ENCODE results near the gene TMEM238. TPM values are rescaled to one million over a fixed set of nuclear protein-coding genes. Genes with fewer than 3 reads are reported as not detected.
A peak's percentile ranks its signal among the peaks of the same experiment; 100 is the strongest.
"Not testable (repeated sequence)": the region's sequence is repeated elsewhere in the genome, so short reads cannot be mapped to it uniquely, and the experiment has no call there.

The TMEM238 gene
- total RNA-seq, 1 experiment from 2014 or later, result 3.5 TPM

DNA sequence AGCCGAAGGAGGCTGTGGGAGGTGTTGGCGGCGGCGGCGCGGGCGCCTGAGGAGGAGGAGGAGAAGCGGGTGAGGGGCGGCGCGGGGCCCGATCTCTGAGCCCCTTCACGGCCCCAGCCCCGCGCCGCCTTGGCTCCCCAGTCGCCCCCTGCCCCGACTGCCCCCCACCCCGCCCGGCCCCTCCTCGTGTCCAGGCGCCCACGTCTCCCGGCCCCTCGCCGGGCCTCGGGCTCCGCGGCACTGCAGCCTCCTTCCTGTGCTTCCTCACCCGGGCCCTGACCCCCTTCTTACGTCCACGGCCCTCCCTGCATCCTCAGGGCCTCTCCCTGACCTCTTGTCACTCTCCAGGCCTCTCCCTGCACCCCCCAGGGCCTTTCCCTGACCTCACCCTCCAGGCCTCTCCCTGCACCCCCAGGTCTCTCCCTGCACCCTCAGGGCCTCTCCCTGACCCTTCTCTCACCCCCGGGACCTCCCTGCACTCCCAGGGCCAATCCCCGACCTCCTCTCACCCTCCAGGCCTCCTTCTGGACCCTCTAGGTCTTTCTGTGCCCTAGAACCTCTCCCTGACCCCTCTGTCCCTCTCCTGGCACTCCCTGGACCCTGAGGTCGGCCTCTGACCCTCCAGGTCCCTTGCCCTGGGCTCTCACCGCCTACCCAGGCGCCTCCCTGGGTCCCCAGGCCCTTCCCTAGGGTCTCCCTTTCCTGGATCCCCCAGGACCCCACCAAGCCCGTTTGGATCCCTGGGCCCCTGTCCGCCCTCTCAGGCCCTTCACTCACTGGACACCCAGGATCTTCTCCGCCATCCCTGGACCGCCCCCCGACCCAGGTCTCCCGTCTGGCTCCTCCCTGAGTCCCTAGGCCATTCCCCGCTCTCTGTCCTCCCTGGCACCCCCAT is 44.0 kb downstream of the TMEM238 start:
- DNase-seq, result peak; percentile 44

DNA sequence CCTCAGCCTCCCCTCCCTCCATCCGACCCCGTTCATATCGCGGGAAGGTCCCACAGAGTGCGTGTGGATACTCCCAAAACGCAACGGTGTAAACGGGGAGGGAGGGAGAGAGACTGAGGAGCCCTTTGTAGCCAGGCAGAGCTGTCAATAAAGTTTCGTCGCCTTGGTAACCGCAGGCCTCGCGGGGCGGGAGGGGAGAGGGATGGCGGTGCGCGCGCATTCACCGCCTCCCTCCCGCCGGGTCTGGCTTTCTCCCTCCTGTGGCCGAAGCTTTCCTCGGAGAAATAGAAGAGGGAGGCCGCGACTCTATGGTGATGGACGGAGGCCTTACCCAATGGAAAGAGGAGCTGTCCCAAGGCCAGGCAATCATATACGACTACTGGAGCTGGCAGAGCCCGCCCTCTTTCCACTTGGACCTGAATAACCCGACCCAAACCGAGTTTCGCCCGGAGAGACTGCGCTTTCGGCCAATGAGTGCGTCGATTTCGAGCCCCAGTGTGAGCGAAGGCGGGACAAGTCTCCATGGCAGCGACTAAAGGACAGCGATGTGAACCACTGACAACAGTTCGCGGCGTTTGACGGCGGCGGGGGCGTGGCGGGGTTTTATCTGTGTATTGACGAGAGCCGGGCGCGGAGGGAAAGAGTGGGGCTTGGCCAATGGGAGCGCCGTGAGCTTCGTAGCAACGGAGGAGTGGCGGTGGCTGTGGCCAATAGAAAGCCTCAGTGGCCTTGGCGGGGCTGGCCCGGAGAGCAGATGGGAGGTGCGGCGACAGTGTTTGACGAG is 44.8 kb downstream of the TMEM238 start, which contains the start of gene KMT5C:
Gene KMT5C, plus strand, starts transcription at position 772 of the 784 bp plus-strand sequence. CDS start 2,061 bp downstream, outside the sequence.
- DNase-seq, result peak; percentile 100
- peak within 1 kb of the TSS; percentile 69 for H3K4me3 ChIP-seq
- H3K27me3 ChIP-seq, result peaks cover 13% of the 10 kb centered on the region

More for the DNA sequence above, 44.0 kb downstream of the TMEM238 start:
- Histone ChIP-seq H3K9me3 (no peaks in the 10 kb centered on the region), H3K4me3 (peak overlapping the region; percentile 69), H3K27me3 (peaks cover 13% of the 10 kb centered on the region), H3K36me3 (peaks cover 9% of the 10 kb centered on the region)

DNA sequence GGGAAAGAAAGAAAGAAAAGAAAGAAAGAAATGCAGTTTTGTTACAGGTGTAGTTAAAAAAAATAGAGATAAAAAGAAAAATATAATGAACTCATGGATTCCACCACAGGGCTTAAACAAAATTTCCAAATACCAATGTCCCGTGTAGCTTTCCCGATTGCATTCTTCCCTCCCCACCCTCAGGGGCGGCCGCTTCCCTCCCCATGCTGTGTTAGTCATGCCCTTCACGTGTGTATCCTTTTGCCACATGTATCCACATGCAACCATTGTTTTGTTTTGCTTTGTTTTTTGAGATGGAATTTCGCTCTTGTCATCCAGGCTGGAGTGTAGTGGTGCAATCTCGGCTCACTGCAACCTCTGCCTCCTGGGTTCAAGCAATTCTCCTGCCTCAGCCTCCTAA is 48.0 kb downstream of the TMEM238 start:
- no peak for DNase-seq
- no peak overlapping the region for H3K4me3 ChIP-seq

More for the DNA sequence above, 44.8 kb downstream of the TMEM238 start, which contains the start of gene KMT5C:
- H3K36me3 ChIP-seq, result peaks cover 9% of the 10 kb centered on the region
- H3K9me3 ChIP-seq, result no peaks in the 10 kb centered on the region

DNA sequence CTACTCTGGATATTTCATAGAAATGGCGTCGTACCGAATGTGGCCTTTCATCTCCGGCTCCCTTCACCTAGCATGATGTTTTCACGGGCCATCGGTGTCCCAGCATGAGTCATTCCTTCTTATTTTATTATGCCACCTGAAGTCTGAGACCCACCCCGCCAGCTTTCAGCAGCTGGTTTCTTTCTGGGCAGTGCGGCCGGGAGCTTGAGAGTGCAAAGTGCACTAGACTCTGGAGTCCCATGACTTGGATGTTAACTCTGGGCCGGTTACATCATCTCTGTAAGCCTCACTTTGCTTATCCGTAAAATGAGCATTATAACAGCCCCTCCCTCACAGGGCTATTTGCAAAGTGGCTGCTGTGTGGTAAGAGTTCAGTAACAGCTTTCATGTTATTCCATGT is 50.2 kb downstream of the TMEM238 start:
- Histone ChIP-seq H3K9me3 (no peaks in the 10 kb centered on the region), H3K4me3 (no peak overlapping the region), H3K27me3 (peaks cover 13% of the 10 kb centered on the region), H3K36me3 (no peaks in the 10 kb centered on the region)
- no peak for DNase-seq

More for the DNA sequence above, 48.0 kb downstream of the TMEM238 start:
- peaks cover 13% of the 10 kb centered on the region for H3K27me3 ChIP-seq
- no peaks in the 10 kb centered on the region for H3K9me3 ChIP-seq
- no peaks in the 10 kb centered on the region for H3K36me3 ChIP-seq

DNA sequence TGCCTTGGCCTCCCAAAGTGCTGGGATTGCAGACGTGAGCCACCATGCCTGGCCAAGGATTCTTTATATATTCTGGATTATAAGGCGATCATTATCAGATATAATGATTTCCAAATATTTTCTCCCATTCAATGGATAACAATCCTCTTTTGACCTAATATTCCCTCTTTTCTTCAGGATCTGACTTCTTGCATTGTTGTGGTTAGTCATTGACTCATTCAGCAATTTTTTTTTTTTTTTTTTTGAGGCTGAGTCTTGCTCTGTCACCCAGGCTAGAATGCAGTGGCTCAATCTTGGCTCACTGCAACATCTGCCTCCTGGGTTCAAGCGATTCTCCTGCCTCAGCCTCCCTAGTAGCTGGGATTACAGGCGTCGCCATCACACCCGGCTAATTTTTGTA is 54.3 kb downstream of the TMEM238 start:
- not testable (repeated sequence) for H3K27me3 ChIP-seq, H3K4me3 ChIP-seq, H3K9me3 ChIP-seq, DNase-seq, H3K36me3 ChIP-seq

Other genes starting within 250 kb of the TMEM238 start
- gene TNNT1, start 235.1 kb downstream of the TMEM238 start, total RNA-seq (2014; rRNA removed; shearing (Covaris generic); ENCODE audit: low replicate concordance), result 1.7 TPM in 1 of 2 replicates, not detected in the other
- not detected in 2 replicates for gene TNNI3, start 226.6 kb downstream of the TMEM238 start, total RNA-seq (2014; rRNA removed; shearing (Covaris generic); ENCODE audit: low replicate concordance)
- 2.7 TPM in 1 of 2 replicates, not detected in the other for gene DNAAF3, start 217.7 kb downstream of the TMEM238 start, total RNA-seq (2014; rRNA removed; shearing (Covaris generic); ENCODE audit: low replicate concordance)
- not detected in 2 replicates for gene SYT5, start 204.0 kb downstream of the TMEM238 start, total RNA-seq (2014; rRNA removed; shearing (Covaris generic); ENCODE audit: low replicate concordance)
- 3.9 and 11.8 TPM in 2 replicates for gene PTPRH, start 174.8 kb downstream of the TMEM238 start, total RNA-seq (2014; rRNA removed; shearing (Covaris generic); ENCODE audit: low replicate concordance)
- gene TMEM86B, start 155.5 kb downstream of the TMEM238 start, total RNA-seq (2014; rRNA removed; shearing (Covaris generic); ENCODE audit: low replicate concordance), result 0.16 TPM in 1 of 2 replicates, not detected in the other
- gene PPP6R1, start 125.3 kb downstream of the TMEM238 start, total RNA-seq (2014; rRNA removed; shearing (Covaris generic); ENCODE audit: low replicate concordance), result 59.5 and 102 TPM in 2 replicates
- gene HSPBP1, start 104.2 kb downstream of the TMEM238 start, total RNA-seq (2014; rRNA removed; shearing (Covaris generic); ENCODE audit: low replicate concordance), result 64.6 and 122 TPM in 2 replicates
- 0.89 TPM in 1 of 2 replicates, not detected in the other for gene BRSK1, start 100.3 kb downstream of the TMEM238 start, total RNA-seq (2014; rRNA removed; shearing (Covaris generic); ENCODE audit: low replicate concordance)
- gene TMEM150B, start 59.0 kb downstream of the TMEM238 start, total RNA-seq (2014; rRNA removed; shearing (Covaris generic); ENCODE audit: low replicate concordance), result not detected in 2 replicates
- gene KMT5C, start 44.4 kb downstream of the TMEM238 start, total RNA-seq (2014; rRNA removed; shearing (Covaris generic); ENCODE audit: low replicate concordance), result 2.8 and 11.1 TPM in 2 replicates
- gene COX6B2, start 29.6 kb downstream of the TMEM238 start, total RNA-seq (2014; rRNA removed; shearing (Covaris generic); ENCODE audit: low replicate concordance), result not detected in 2 replicates
- gene GARIN5B, start 21.0 kb downstream of the TMEM238 start, total RNA-seq (2014; rRNA removed; shearing (Covaris generic); ENCODE audit: low replicate concordance), result not detected in 2 replicates
- 0.95 TPM in 1 of 2 replicates, not detected in the other for gene IL11, start 13.8 kb downstream of the TMEM238 start, total RNA-seq (2014; rRNA removed; shearing (Covaris generic); ENCODE audit: low replicate concordance)
- gene TMEM190, start 7.5 kb downstream of the TMEM238 start, total RNA-seq (2014; rRNA removed; shearing (Covaris generic); ENCODE audit: low replicate concordance), result not detected in 2 replicates
- gene RPL28, start 1.6 kb upstream of the TMEM238 start, total RNA-seq (2014; rRNA removed; shearing (Covaris generic); ENCODE audit: low replicate concordance), result 127 and 409 TPM in 2 replicates
- gene UBE2S, start 23.5 kb upstream of the TMEM238 start, total RNA-seq (2014; rRNA removed; shearing (Covaris generic); ENCODE audit: low replicate concordance), result 369 and 440 TPM in 2 replicates
- gene SHISA7, start 59.0 kb upstream of the TMEM238 start, total RNA-seq (2014; rRNA removed; shearing (Covaris generic); ENCODE audit: low replicate concordance), result not detected in 2 replicates
- 149 and 180 TPM in 2 replicates for gene ISOC2, start 77.3 kb upstream of the TMEM238 start, total RNA-seq (2014; rRNA removed; shearing (Covaris generic); ENCODE audit: low replicate concordance)
- gene C19orf85, start 80.5 kb upstream of the TMEM238 start, total RNA-seq (2014; rRNA removed; shearing (Covaris generic); ENCODE audit: low replicate concordance), result not detected in 2 replicates
- 3.1 and 4.0 TPM in 2 replicates for gene ZNF628, start 92.3 kb upstream of the TMEM238 start, total RNA-seq (2014; rRNA removed; shearing (Covaris generic); ENCODE audit: low replicate concordance)
- gene NAT14, start 100.9 kb upstream of the TMEM238 start, total RNA-seq (2014; rRNA removed; shearing (Covaris generic); ENCODE audit: low replicate concordance), result 19.7 and 35.1 TPM in 2 replicates
- 1.4 TPM in 1 of 2 replicates, not detected in the other for gene SSC5D, start 104.1 kb upstream of the TMEM238 start, total RNA-seq (2014; rRNA removed; shearing (Covaris generic); ENCODE audit: low replicate concordance)
- 0.20 TPM in 1 of 2 replicates, not detected in the other for gene SBK2, start 152.8 kb upstream of the TMEM238 start, total RNA-seq (2014; rRNA removed; shearing (Covaris generic); ENCODE audit: low replicate concordance)
- gene SBK3, start 161.3 kb upstream of the TMEM238 start, total RNA-seq (2014; rRNA removed; shearing (Covaris generic); ENCODE audit: low replicate concordance), result 0.43 TPM in 1 of 2 replicates, not detected in the other
- 7.2 and 8.6 TPM in 2 replicates for gene ZNF579, start 196.6 kb upstream of the TMEM238 start, total RNA-seq (2014; rRNA removed; shearing (Covaris generic); ENCODE audit: low replicate concordance)
- 2.9 and 4.0 TPM in 2 replicates for gene FIZ1, start 215.2 kb upstream of the TMEM238 start, total RNA-seq (2014; rRNA removed; shearing (Covaris generic); ENCODE audit: low replicate concordance)
- 7.9 and 22.4 TPM in 2 replicates for gene ZNF524, start 216.0 kb upstream of the TMEM238 start, total RNA-seq (2014; rRNA removed; shearing (Covaris generic); ENCODE audit: low replicate concordance)
- gene ZNF865, start 221.4 kb upstream of the TMEM238 start, total RNA-seq (2014; rRNA removed; shearing (Covaris generic); ENCODE audit: low replicate concordance), result 0.66 and 0.69 TPM in 2 replicates
- gene ZNF784, start 240.3 kb upstream of the TMEM238 start, total RNA-seq (2014; rRNA removed; shearing (Covaris generic); ENCODE audit: low replicate concordance), result 9.0 and 12.6 TPM in 2 replicates